ENCODE results near the gene IQUB. TPM values are rescaled to one million over a fixed set of nuclear protein-coding genes. Genes with fewer than 3 reads are reported as not detected.

Gene IQUB
- 0.12 TPM in 1 of 5 replicates, not detected in the others for total RNA-seq (2022; extraction: Qiagen RNA extraction; ENCODE audit: low read depth)

DNA sequence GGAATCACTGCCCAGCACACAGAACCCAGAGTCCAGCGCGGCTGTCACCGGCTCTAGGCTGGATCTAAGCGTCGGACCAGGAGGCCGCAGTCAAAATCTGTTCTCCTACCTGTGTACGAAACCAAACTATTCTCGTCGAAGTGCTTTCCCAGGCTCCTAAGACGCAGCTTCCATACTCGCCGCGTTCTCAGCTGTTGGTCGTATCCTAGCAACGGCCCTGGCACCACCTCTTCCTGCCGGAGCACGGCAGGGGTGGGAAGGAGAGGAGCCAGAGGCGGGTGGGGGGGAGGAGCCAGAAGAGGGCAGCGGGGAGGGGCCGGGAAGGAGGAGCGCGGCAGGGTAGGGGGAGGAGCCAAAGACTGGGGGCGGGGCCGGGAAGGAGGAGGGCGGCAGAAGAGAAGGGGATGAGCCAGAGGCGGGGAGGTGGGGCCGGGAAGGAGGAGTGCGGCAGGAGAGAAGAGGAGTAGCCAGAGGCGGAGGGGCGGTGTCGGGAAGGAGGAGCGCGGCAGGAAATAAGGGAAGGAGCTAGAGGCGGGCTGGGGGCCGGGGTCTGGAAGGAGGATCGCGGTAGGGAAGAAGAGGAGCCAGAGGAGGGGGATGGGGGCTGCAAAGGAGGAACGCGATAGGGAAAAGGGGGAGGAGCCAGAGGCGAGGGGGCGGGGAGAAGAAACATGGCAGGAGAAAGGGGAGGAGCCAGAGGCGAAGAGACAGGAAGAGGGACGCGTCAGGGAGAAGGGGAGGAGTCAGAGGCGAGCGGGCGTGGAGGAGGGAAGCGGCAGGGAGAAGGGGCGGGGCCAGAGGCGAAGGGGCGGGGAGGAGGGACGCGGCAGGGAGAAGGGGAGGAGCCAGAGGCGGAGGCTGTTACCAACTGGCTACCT is at the start of gene IQUB:
TSS of gene IQUB (minus strand) at position 213 of the 878 bp plus-strand sequence. CDS start 22,255 bp downstream, outside the sequence.

GRCh38 chr7:123557398-123558288 is 23.2 kb upstream of the IQUB start, which contains the start of gene NDUFA5:
NDUFA5 (minus strand) TSS chr7:123557818; CDS start chr7:123557795, 23 bp downstream.

Other genes starting within 250 kb of the IQUB start
- gene NDUFA5, start 23.2 kb upstream of the IQUB start, total RNA-seq (2022; extraction: Qiagen RNA extraction; ENCODE audit: low read depth) = 28.4 to 44.4 TPM (median 34.1 TPM) in 5 replicates
- not detected in 5 replicates for gene ASB15, start 67.2 kb upstream of the IQUB start, total RNA-seq (2022; extraction: Qiagen RNA extraction; ENCODE audit: low read depth)
- not detected in 5 replicates for gene LMOD2, start 121.3 kb upstream of the IQUB start, total RNA-seq (2022; extraction: Qiagen RNA extraction; ENCODE audit: low read depth)
- gene WASL, start 214.4 kb upstream of the IQUB start, total RNA-seq (2022; extraction: Qiagen RNA extraction; ENCODE audit: low read depth) = 17.2 to 25.4 TPM (median 21.9 TPM) in 5 replicates